ENCODE measurements around the gene RSPH1.

RSPH1 gene

GRCh38 chr21:42496120-42496838 lies at the start of gene RSPH1:
Gene RSPH1, minus strand, starts transcription at chr21:42496224. Its CDS starts 38 bp downstream, at chr21:42496186.
- peak; percentile 95 for DNase-seq

- no peak for DNase-seq
Measured at GRCh38 chr21:42545745-42546144, 49.7 kb upstream of the RSPH1 start.

GRCh38 chr21:42545317-42545716 lies 49.3 kb upstream of the RSPH1 start:
- no peak for DNase-seq

- DNase-seq: no peak
Measured at GRCh38 chr21:42544544-42544943, 48.5 kb upstream of the RSPH1 start.

GRCh38 chr21:42543106-42543847 lies 47.3 kb upstream of the RSPH1 start:
- DNase-seq: no peak

GRCh38 chr21:42542596-42542995 lies 46.6 kb upstream of the RSPH1 start:
- no peak for DNase-seq

- DNase-seq: no peak
Measured at GRCh38 chr21:42542196-42542595, 46.2 kb upstream of the RSPH1 start.

GRCh38 chr21:42541618-42542017 lies 45.6 kb upstream of the RSPH1 start:
- no peak for DNase-seq

- no peak for DNase-seq
Measured at GRCh38 chr21:42541174-42541573, 45.1 kb upstream of the RSPH1 start.

GRCh38 chr21:42540396-42540795 lies 44.4 kb upstream of the RSPH1 start:
- DNase-seq: no peak

- DNase-seq: peak; percentile 12
Measured at GRCh38 chr21:42539931-42540343, 43.9 kb upstream of the RSPH1 start.

- DNase-seq: no peak
Measured at GRCh38 chr21:42539342-42539741, 43.3 kb upstream of the RSPH1 start.

- DNase-seq: no peak
Measured at GRCh38 chr21:42538479-42539275, 42.7 kb upstream of the RSPH1 start.

- DNase-seq: no peak
Measured at GRCh38 chr21:42537106-42537742, 41.2 kb upstream of the RSPH1 start.

GRCh38 chr21:42536601-42537000 lies 40.6 kb upstream of the RSPH1 start:
- DNase-seq: no peak

GRCh38 chr21:42535602-42536171 lies 39.7 kb upstream of the RSPH1 start:
- DNase-seq: no peak

- no peak for DNase-seq
Measured at GRCh38 chr21:42534421-42535378, 38.7 kb upstream of the RSPH1 start.

- no peak for DNase-seq
Measured at GRCh38 chr21:42533963-42534355, 37.9 kb upstream of the RSPH1 start.

- no peak for DNase-seq
Measured at GRCh38 chr21:42533306-42533962, 37.4 kb upstream of the RSPH1 start.

GRCh38 chr21:42532466-42533181 lies 36.6 kb upstream of the RSPH1 start:
- no peak for DNase-seq

All from NCI-H1694 treated with DMSO at 0.1 percent for 48 hours (cell line).